HepG2 (cell line): ENCODE results near the gene PRMT6. TPM values are rescaled to one million over a fixed set of nuclear protein-coding genes. Genes with fewer than 3 reads are reported as not detected.

ENCODE experiments used
- ARNT2 ChIP-seq: sonication (generic); formaldehyde crosslinking; IDR thresholded peaks from 2 replicates; pipeline ENCODE4 v1.8.0; 2022; ENCODE audit warnings: mild to moderate bottlenecking, low read depth, missing genetic modification reagents, moderate library complexity
- CBX1 ChIP-seq: IDR thresholded peaks from one replicate; pipeline ENCODE4 v1.6.1; 2016; ENCODE audit warnings: antibody characterized with exemption, low read depth
- FOSL2 ChIP-seq: sonication (generic); formaldehyde crosslinking; IDR thresholded peaks from 2 replicates; pipeline ENCODE4 v1.4.0; 2020; ENCODE audit warnings: missing genetic modification reagents
- FOXA3 ChIP-seq: IDR thresholded peaks from 2 replicates; pipeline ENCODE4 v1.6.1; 2016; ENCODE audit warnings: missing genetic modification reagents, missing compliant biosample characterization
- FOXK1 ChIP-seq: sonication (generic); formaldehyde crosslinking; IDR thresholded peaks from 2 replicates; pipeline ENCODE4 v1.4.0; 2020; ENCODE audit warnings: low read depth, missing genetic modification reagents, borderline replicate concordance
- GPN1 ChIP-seq: sonication (generic); formaldehyde crosslinking; IDR thresholded peaks from 2 replicates; pipeline ENCODE4 v1.5.1; 2020; ENCODE audit warnings: missing genetic modification reagents, borderline replicate concordance
- HNRNPLL ChIP-seq: fragments of 200-400 bp; formaldehyde crosslinking; IDR thresholded peaks from 2 replicates; pipeline ENCODE4 v1.6.1; 2017; ENCODE audit warnings: mild to moderate bottlenecking, low read depth, low read length; ENCODE audit not compliant: poor library complexity, severe bottlenecking
- JUNB ChIP-seq: sonication (generic); formaldehyde crosslinking; IDR thresholded peaks from 2 replicates; pipeline ENCODE4 v1.8.0; 2022; ENCODE audit warnings: missing genetic modification reagents, mild to moderate bottlenecking, borderline replicate concordance
- NFATC3 ChIP-seq: sonication (generic); formaldehyde crosslinking; IDR thresholded peaks from 2 replicates; pipeline ENCODE4 v1.5.1; 2020; ENCODE audit warnings: mild to moderate bottlenecking, missing genetic modification reagents
- NFE2L2 ChIP-seq: fragments of 150-350 bp; IDR thresholded peaks from 2 replicates; pipeline ENCODE4 v1.6.1; 2014; ENCODE audit warnings: low read length
- PRMT3 ChIP-seq: sonication (generic); formaldehyde crosslinking; IDR thresholded peaks from 2 replicates; pipeline ENCODE4 v1.8.1; 2022; ENCODE audit warnings: low read depth, mild to moderate bottlenecking, moderate library complexity, missing genetic modification reagents, borderline replicate concordance
- RFX5 ChIP-seq: IDR thresholded peaks from 2 replicates; pipeline ENCODE4 v1.6.1; 2011; ENCODE audit warnings: low read depth, low read length, improper control_type of control experiment
- SP1 ChIP-seq, 2 experiments: fragments of 450-650 bp in 1 of 2; sonication (generic) in 1 of 2; formaldehyde crosslinking in 1 of 2; IDR thresholded peaks; 2 replicates each; pipeline versions ENCODE4 v1.4.0 to v1.6.1; 2016 to 2020; ENCODE audit warnings: missing genetic modification reagents in 1 of 2
- TEAD2 ChIP-seq: sonication (generic); formaldehyde crosslinking; IDR thresholded peaks from 2 replicates; pipeline ENCODE4 v1.9.0; 2021; ENCODE audit warnings: missing genetic modification reagents
- ZFP1 ChIP-seq: IDR thresholded peaks from 2 replicates; pipeline ENCODE4 v1.6.1; 2016
- ZNF333 ChIP-seq: sonication (generic); formaldehyde crosslinking; IDR thresholded peaks from 2 replicates; pipeline ENCODE4 v1.4.0; 2020; ENCODE audit warnings: mild to moderate bottlenecking, missing genetic modification reagents, borderline replicate concordance
- ZNF512 ChIP-seq: sonication (generic); formaldehyde crosslinking; IDR thresholded peaks from 2 replicates; pipeline ENCODE4 v1.4.0; 2020; ENCODE audit warnings: mild to moderate bottlenecking, missing genetic modification reagents
- ZNF652 ChIP-seq: IDR thresholded peaks from 2 replicates; pipeline ENCODE4 v1.6.1; 2016; ENCODE audit warnings: low read depth, borderline replicate concordance
- polyA plus RNA-seq, 8 experiments: library from polyadenylated mRNA; depleted of rRNA in 3 of 8; stranded (reverse) in 7 of 8; unstranded in 1 of 8; fragments of >200 nt; fragmentation: Illumina TruSeq in 4 of 8; extraction: Trizol in 4 of 8; gene quantifications; 2 replicates each; pipeline versions ENCODE4 v1.2.1 to v1.2.3, GENCODE V29; 2011 to 2016; ENCODE audit warnings: low read depth in 4 of 8, missing spikeins in 1 of 8, mixed read lengths in 1 of 8; ENCODE audit not compliant: insufficient read depth in 1 of 8
- total RNA-seq, 5 experiments: library from RNA; depleted of rRNA; stranded (reverse); fragments of >200 nt; fragmentation: Illumina TruSeq; extraction: Trizol; gene quantifications; 2 replicates each; pipeline ENCODE4 v1.2.3, GENCODE V29; 2016; ENCODE audit warnings: low read depth in 1 of 5
- TF ChIP-seq, protein P1 (sequence below): IDR thresholded peaks from 2 replicates; pipeline ENCODE4 v1.6.1; 2016; ENCODE audit warnings: missing compliant biosample characterization, missing genetic modification reagents, borderline replicate concordance
- TF ChIP-seq, protein P2 (sequence below), 2 experiments: sonication (generic) in 1 of 2; formaldehyde crosslinking in 1 of 2; IDR thresholded peaks; 2 replicates each; pipeline versions ENCODE4 v1.4.0 to v1.6.1; 2018 to 2020; ENCODE audit warnings: missing genetic modification reagents in 2 of 2, borderline replicate concordance in 1 of 2, low read depth in 1 of 2, mild to moderate bottlenecking in 1 of 2, missing biosample characterization in 1 of 2
- TF ChIP-seq, protein P3 (sequence below): IDR thresholded peaks from 2 replicates; pipeline ENCODE4 v1.6.1; 2016; ENCODE audit warnings: missing genetic modification reagents, missing compliant biosample characterization
- TF ChIP-seq, protein P4 (sequence below): sonication (generic); formaldehyde crosslinking; IDR thresholded peaks from 2 replicates; pipeline ENCODE4 v1.5.0; 2020; ENCODE audit warnings: mild to moderate bottlenecking, missing genetic modification reagents, borderline replicate concordance

Gene PRMT6
- total and polyA plus RNA-seq, 2 of the 13 experiments (the other 11 are each of a cell fraction or from before 2014, with no cell fraction given), result 8.1 to 15.8 TPM

GRCh38 chr1:107056426-107057196, at the start of gene PRMT6 (continued):
- TF ChIP-seq, protein P1, sequence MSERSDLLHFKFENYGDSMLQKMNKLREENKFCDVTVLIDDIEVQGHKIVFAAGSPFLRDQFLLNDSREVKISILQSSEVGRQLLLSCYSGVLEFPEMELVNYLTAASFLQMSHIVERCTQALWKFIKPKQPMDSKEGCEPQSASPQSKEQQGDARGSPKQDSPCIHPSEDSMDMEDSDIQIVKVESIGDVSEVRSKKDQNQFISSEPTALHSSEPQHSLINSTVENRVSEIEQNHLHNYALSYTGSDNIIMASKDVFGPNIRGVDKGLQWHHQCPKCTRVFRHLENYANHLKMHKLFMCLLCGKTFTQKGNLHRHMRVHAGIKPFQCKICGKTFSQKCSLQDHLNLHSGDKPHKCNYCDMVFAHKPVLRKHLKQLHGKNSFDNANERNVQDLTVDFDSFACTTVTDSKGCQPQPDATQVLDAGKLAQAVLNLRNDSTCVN, result no peak; the same call in 1 of the 2 replicates
- TF ChIP-seq HNRNPLL (peak; percentile 35), FOXK1 (CRISPR knock-in tag) (0 out of 2 replicates have a peak, but pooled peaks have one; percentile 13), GPN1 (no peak), FOSL2 (CRISPR knock-in tag) (no peak), FOXA3 (CRISPR knock-in tag) (no peak), RFX5 (no peak), ZNF512 (CRISPR knock-in tag) (peak; percentile 86; the same call in 1 of the 2 replicates), SP1 (IDR thresholded peaks at IDR 0.05) (no peak), SP1 (CRISPR knock-in tag; IDR thresholded peaks at IDR 0.05) (no peak), CBX1 (no peak), JUNB (CRISPR knock-in tag) (no peak), ZNF333 (CRISPR knock-in tag) (no peak), NFE2L2 (no peak), PRMT3 (CRISPR knock-in tag) (no peak), ZFP1 (CRISPR knock-in tag) (no peak), ARNT2 (CRISPR knock-in tag) (no peak), NFATC3 (CRISPR knock-in tag) (no peak), ZNF652 (no peak), TEAD2 (CRISPR knock-in tag) (no peak)
- TF ChIP-seq, protein P2, sequence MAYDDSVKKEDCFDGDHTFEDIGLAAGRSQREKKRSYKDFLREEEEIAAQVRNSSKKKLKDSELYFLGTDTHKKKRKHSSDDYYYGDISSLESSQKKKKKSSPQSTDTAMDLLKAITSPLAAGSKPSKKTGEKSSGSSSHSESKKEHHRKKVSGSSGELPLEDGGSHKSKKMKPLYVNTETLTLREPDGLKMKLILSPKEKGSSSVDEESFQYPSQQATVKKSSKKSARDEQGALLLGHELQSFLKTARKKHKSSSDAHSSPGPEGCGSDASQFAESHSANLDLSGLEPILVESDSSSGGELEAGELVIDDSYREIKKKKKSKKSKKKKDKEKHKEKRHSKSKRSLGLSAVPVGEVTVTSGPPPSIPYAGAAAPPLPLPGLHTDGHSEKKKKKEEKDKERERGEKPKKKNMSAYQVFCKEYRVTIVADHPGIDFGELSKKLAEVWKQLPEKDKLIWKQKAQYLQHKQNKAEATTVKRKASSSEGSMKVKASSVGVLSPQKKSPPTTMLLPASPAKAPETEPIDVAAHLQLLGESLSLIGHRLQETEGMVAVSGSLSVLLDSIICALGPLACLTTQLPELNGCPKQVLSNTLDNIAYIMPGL (CRISPR knock-in tag; IDR thresholded peaks at IDR 0.05; ENCODE audit: borderline replicate concordance in 1 of 2, low read depth in 1 of 2), result peak; percentile 86 to 89
- TF ChIP-seq, protein P3, sequence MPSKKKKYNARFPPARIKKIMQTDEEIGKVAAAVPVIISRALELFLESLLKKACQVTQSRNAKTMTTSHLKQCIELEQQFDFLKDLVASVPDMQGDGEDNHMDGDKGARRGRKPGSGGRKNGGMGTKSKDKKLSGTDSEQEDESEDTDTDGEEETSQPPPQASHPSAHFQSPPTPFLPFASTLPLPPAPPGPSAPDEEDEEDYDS (CRISPR knock-in tag), result no peak; the same call in 1 of the 2 replicates
- TF ChIP-seq, protein P4, sequence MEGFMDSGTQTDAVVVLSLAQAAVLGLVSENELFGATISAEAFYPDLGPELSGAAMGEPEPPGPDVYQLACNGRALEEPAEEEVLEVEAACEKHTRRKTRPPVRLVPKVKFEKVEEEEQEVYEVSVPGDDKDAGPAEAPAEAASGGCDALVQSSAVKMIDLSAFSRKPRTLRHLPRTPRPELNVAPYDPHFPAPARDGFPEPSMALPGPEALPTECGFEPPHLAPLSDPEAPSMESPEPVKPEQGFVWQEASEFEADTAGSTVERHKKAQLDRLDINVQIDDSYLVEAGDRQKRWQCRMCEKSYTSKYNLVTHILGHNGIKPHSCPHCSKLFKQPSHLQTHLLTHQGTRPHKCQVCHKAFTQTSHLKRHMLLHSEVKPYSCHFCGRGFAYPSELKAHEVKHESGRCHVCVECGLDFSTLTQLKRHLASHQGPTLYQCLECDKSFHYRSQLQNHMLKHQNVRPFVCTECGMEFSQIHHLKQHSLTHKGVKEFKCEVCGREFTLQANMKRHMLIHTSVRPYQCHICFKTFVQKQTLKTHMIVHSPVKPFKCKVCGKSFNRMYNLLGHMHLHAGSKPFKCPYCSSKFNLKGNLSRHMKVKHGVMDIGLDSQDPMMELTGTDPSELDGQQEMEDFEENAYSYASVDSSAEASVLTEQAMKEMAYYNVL (CRISPR knock-in tag), result no peak
